Measurements from ENCODE around the gene MTHFR. TPM values are rescaled to one million over a fixed set of nuclear protein-coding genes. Genes with fewer than 3 reads are reported as not detected.

MTHFR gene
- total RNA-seq, 1 donor from 2014 or later = 13.0 TPM

- Histone ChIP-seq H3K27ac (ENCODE audit: low read depth, low read length) (no peak overlapping the region), H3K79me2 (ENCODE audit: insufficient read depth, low read length) (no peaks in the 10 kb centered on the region), H3K27me3 (ENCODE audit: insufficient read depth, low read length) (no peaks in the 10 kb centered on the region), H3K9ac (ENCODE audit: low read length) (no peak overlapping the region), H3K36me3 (ENCODE audit: insufficient read depth, low read length) (peaks cover 38% of the 10 kb centered on the region), H3K9me3 (ENCODE audit: insufficient read depth, low read depth, low read length) (no peaks in the 10 kb centered on the region), H4K20me1 (ENCODE audit: insufficient read depth, low read length) (peaks cover 72% of the 10 kb centered on the region), H3K4me1 (ENCODE audit: insufficient read depth, low read length) (no peaks in the 10 kb centered on the region), H2AFZ (ENCODE audit: low read depth, low read length) (no peak overlapping the region), H3K4me2 (ENCODE audit: low read length) (no peak overlapping the region), H3K4me3 (ENCODE audit: insufficient read depth, low read depth, low read length) (no peak overlapping the region)
- peaks cover 10% of the 10 kb centered on the region for H3K4me1 Mint-ChIP-seq (ENCODE audit: low read depth, unreplicated experiment)
- FAIRE-seq (no peak), DNase-seq (ENCODE audit: low read depth) (no peak)
- no peaks in the 10 kb centered on the region for H3K9me3 Mint-ChIP-seq (ENCODE audit: unreplicated experiment)
- peaks cover 25% of the 10 kb centered on the region for H3K36me3 Mint-ChIP-seq (ENCODE audit: low read depth, unreplicated experiment)
- H3K27ac Mint-ChIP-seq (ENCODE audit: unreplicated experiment) = no peak overlapping the region
- H3K4me3 Mint-ChIP-seq (ENCODE audit: unreplicated experiment) = no peak overlapping the region
- no peak for TF ChIP-seq EZH2 (IDR thresholded peaks at IDR 0.05; ENCODE audit: insufficient read depth, low read length)
- TF ChIP-seq, protein P1, sequence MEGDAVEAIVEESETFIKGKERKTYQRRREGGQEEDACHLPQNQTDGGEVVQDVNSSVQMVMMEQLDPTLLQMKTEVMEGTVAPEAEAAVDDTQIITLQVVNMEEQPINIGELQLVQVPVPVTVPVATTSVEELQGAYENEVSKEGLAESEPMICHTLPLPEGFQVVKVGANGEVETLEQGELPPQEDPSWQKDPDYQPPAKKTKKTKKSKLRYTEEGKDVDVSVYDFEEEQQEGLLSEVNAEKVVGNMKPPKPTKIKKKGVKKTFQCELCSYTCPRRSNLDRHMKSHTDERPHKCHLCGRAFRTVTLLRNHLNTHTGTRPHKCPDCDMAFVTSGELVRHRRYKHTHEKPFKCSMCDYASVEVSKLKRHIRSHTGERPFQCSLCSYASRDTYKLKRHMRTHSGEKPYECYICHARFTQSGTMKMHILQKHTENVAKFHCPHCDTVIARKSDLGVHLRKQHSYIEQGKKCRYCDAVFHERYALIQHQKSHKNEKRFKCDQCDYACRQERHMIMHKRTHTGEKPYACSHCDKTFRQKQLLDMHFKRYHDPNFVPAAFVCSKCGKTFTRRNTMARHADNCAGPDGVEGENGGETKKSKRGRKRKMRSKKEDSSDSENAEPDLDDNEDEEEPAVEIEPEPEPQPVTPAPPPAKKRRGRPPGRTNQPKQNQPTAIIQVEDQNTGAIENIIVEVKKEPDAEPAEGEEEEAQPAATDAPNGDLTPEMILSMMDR (IDR thresholded peaks at IDR 0.05; ENCODE audit: insufficient read depth, low read depth, low read length) = no peak
- H3K27me3 Mint-ChIP-seq (ENCODE audit: low read depth, unreplicated experiment) = no peaks in the 10 kb centered on the region
These were observed 34.3 kb upstream of the MTHFR start for GRCh38 chr1:11839727-11840705.

- Histone ChIP-seq H3K4me2 (ENCODE audit: low read length) (no peak overlapping the region), H3K79me2 (ENCODE audit: insufficient read depth, low read length) (no peaks in the 10 kb centered on the region), H2AFZ (ENCODE audit: low read depth, low read length) (no peak overlapping the region), H3K4me1 (ENCODE audit: insufficient read depth, low read length) (no peaks in the 10 kb centered on the region), H3K36me3 (ENCODE audit: insufficient read depth, low read length) (peaks cover 38% of the 10 kb centered on the region), H3K9me3 (ENCODE audit: insufficient read depth, low read depth, low read length) (no peaks in the 10 kb centered on the region), H3K4me3 (ENCODE audit: insufficient read depth, low read depth, low read length) (no peak overlapping the region), H3K9ac (ENCODE audit: low read length) (no peak overlapping the region), H3K27me3 (ENCODE audit: insufficient read depth, low read length) (no peaks in the 10 kb centered on the region), H4K20me1 (ENCODE audit: insufficient read depth, low read length) (peaks cover 68% of the 10 kb centered on the region), H3K27ac (ENCODE audit: low read depth, low read length) (no peak overlapping the region)
- DNase-seq (ENCODE audit: low read depth) (no peak), FAIRE-seq (no peak)
- peaks cover 20% of the 10 kb centered on the region for H3K36me3 Mint-ChIP-seq (ENCODE audit: low read depth, unreplicated experiment)
- no peak overlapping the region for H3K4me3 Mint-ChIP-seq (ENCODE audit: unreplicated experiment)
- no peaks in the 10 kb centered on the region for H3K9me3 Mint-ChIP-seq (ENCODE audit: unreplicated experiment)
- H3K27me3 Mint-ChIP-seq (ENCODE audit: low read depth, unreplicated experiment) = no peaks in the 10 kb centered on the region
- H3K4me1 Mint-ChIP-seq (ENCODE audit: low read depth, unreplicated experiment) = peaks cover 10% of the 10 kb centered on the region
- no peak for TF ChIP-seq EZH2 (IDR thresholded peaks at IDR 0.05; ENCODE audit: insufficient read depth, low read length)
- TF ChIP-seq, protein P1 (IDR thresholded peaks at IDR 0.05; ENCODE audit: insufficient read depth, low read depth, low read length) = peak; percentile 93
- peak overlapping the region; percentile 34 for H3K27ac Mint-ChIP-seq (ENCODE audit: unreplicated experiment)
These were observed 32.8 kb upstream of the MTHFR start for GRCh38 chr1:11838349-11839272.

Data from astrocyte (in vitro differentiated cells and primary cell).